HUES64 (cell line): ENCODE data around the gene SLC38A10.
"Not testable (repeated sequence)": the region's sequence is repeated elsewhere in the genome, so short reads cannot be mapped to it uniquely, and the experiment has no call there.

Experiments
- H3K27ac ChIP-seq: 2 replicates; pipeline ENCODE4 v1.7.0; 2013; ENCODE audit warnings: low read depth, low read length, inconsistent platforms
- H3K27me3 ChIP-seq: 2 replicates; pipeline ENCODE4 v1.6.1; 2013; ENCODE audit warnings: mild to moderate bottlenecking, low read length; ENCODE audit not compliant: insufficient read depth
- H3K36me3 ChIP-seq: 2 replicates; pipeline ENCODE4 v1.6.1; 2013; ENCODE audit warnings: mild to moderate bottlenecking, low read length; ENCODE audit not compliant: insufficient read depth
- H3K4me1 ChIP-seq: 2 replicates; pipeline ENCODE4 v1.6.1; 2013; ENCODE audit warnings: mild to moderate bottlenecking, low read length, moderate library complexity; ENCODE audit not compliant: insufficient read depth
- H3K4me3 ChIP-seq: 2 replicates; pipeline ENCODE4 v1.5.1; 2013; ENCODE audit warnings: mild to moderate bottlenecking, low read length, moderate library complexity
- H3K9ac ChIP-seq: 2 replicates; pipeline ENCODE4 v1.6.1; 2013; ENCODE audit warnings: mild to moderate bottlenecking, low read depth, low read length
- H3K9me3 ChIP-seq: 2 replicates; pipeline ENCODE4 v1.6.1; 2013; ENCODE audit warnings: low read depth, low read length; ENCODE audit not compliant: insufficient read depth
- WGBS: fragments of 150-250, 120-280 bp; methylation state at CpG from one replicate; pipeline ENCODE4 v1.1.7; 2013; ENCODE audit warnings: missing lambda C conversion rate; 5-methylcytosine and 5-hydroxymethylcytosine counted together

SLC38A10 gene

DNA sequence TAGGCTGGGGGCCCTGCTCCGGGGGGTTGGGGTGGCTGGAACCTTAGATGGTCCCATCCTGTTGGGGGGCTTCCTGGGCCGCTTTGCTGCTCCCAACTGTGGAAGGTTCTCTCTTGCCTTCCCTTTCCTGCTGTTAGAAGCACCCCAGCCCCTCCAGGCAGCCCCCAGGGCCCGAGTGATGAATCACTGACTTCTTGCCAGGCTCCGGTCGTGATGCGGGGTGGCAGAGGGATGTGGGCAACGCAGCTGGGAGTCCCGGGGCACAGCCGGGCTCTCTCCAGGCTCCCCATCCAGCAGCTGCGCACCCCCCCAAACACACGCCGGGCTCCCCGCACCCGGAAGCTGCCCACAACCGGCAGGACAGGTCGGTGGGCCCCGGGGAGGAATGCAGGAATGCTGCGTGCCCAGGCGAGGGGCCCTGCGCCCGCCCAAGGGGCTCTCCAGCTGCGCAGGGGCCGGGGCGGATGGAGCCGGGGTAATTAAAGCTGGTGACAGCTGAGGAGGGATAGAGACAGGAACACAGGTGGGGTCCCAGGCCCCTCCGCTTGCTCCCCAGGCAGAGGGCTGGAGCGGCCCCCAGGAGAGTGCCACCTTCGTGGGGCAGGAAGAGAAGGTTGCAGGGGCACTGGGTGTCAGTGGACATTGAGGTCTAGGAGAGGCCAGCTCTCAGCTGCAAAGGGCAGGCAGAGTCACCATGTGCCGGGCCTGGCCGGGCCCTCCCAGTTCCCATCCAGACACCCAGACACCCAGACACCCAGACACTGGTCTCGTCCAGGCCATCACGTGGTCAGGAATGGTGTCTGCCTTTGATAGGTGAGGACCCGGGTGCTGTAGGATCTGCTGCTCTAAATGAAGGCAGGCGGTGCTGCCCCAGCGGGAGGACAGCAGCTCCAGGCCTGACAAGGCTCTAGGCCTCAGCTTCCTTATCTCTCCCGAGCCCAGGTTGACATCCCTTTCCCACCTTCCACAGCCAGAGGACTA lies 15.0 kb upstream of the SLC38A10 start:
- WGBS, result 92% methylated on average over 36 of the region's 36 CpGs
- H3K27ac ChIP-seq, result no peak overlapping the region
- no peak overlapping the region for H3K4me3 ChIP-seq
- H3K9me3 ChIP-seq, result no peaks in the 10 kb centered on the region
- H3K4me1 ChIP-seq, result peaks cover 3% of the 10 kb centered on the region; the same call in 1 of the 2 replicates
- H3K9ac ChIP-seq, result no peak overlapping the region
- no peaks in the 10 kb centered on the region for H3K36me3 ChIP-seq
- no peaks in the 10 kb centered on the region for H3K27me3 ChIP-seq

GRCh38 chr17:81309140-81309858 lies 14.2 kb upstream of the SLC38A10 start:
- no peak overlapping the region for H3K9ac ChIP-seq
- WGBS, result 40% methylated on average over 22 of the region's 22 CpGs
- no peak overlapping the region for H3K27ac ChIP-seq
- H3K4me1 ChIP-seq, result peaks cover 3% of the 10 kb centered on the region; the same call in 1 of the 2 replicates
- H3K36me3 ChIP-seq, result no peaks in the 10 kb centered on the region
- H3K9me3 ChIP-seq, result no peaks in the 10 kb centered on the region
- H3K27me3 ChIP-seq, result no peaks in the 10 kb centered on the region
- H3K4me3 ChIP-seq, result 0 out of 2 replicates have a peak overlapping the region, but pooled peaks have one; percentile 1

- not testable (repeated sequence) for H3K36me3 ChIP-seq, H3K4me1 ChIP-seq, H3K9me3 ChIP-seq, H3K27me3 ChIP-seq, H3K9ac ChIP-seq, H3K27ac ChIP-seq
- H3K4me3 ChIP-seq, result 0 out of 2 replicates have a peak overlapping the region, but pooled peaks have one; percentile 1
- WGBS, result 88% methylated on average over 14 of the region's 14 CpGs
Measured at GRCh38 chr17:81308784-81309139, 13.7 kb upstream of the SLC38A10 start.

- Histone ChIP-seq H3K9ac (no peak overlapping the region), H3K27ac (no peak overlapping the region), H3K9me3 (no peaks in the 10 kb centered on the region), H3K4me1 (peaks cover 3% of the 10 kb centered on the region; the same call in 1 of the 2 replicates), H3K27me3 (no peaks in the 10 kb centered on the region), H3K36me3 (no peaks in the 10 kb centered on the region), H3K4me3 (no peak overlapping the region)
- 94% methylated on average over 19 of the region's 19 CpGs for WGBS
Measured at GRCh38 chr17:81307636-81308560, 12.8 kb upstream of the SLC38A10 start.

DNA sequence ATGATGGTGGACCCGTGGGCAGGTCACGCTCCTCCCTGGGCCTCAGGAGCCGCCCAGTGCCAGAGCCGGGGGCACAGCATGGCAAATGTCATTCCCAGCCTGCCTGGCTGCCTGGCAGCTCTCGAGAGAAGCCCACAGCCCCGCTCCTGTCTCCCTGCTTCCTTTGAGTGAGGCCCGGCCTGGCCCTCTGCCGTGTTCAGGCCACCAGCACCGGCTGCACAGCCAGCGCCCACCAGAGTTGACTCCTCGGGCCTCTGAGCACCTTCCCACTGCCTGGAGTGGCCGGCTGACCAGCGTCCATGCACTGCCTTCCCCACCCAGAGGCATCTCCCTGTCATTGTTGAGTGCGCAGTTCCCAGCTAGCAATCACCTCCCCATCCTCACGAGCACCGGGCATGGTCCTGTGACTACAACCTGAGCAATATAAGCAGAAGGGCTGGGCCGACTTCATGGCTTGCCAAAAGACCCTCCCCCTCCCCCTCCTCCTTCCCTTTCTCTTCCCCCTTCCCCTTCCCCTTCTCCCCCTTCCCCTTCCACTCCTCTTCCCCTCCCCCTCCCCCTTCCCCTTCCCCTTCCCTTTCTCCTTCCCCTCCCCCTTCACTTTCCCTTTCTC lies 11.9 kb upstream of the SLC38A10 start:
- no peak overlapping the region for H3K9ac ChIP-seq
- H3K27me3 ChIP-seq, result no peaks in the 10 kb centered on the region
- peaks cover 3% of the 10 kb centered on the region; the same call in 1 of the 2 replicates for H3K4me1 ChIP-seq
- WGBS, result 89% methylated on average over 17 of the region's 17 CpGs
- no peaks in the 10 kb centered on the region for H3K36me3 ChIP-seq
- H3K9me3 ChIP-seq, result no peaks in the 10 kb centered on the region
- no peak overlapping the region for H3K27ac ChIP-seq
- H3K4me3 ChIP-seq, result no peak overlapping the region

- Histone ChIP-seq H3K27me3 (no peaks in the 10 kb centered on the region), H3K36me3 (no peaks in the 10 kb centered on the region), H3K4me1 (peaks cover 3% of the 10 kb centered on the region; the same call in 1 of the 2 replicates), H3K9me3 (no peaks in the 10 kb centered on the region), H3K27ac (no peak overlapping the region), H3K9ac (no peak overlapping the region), H3K4me3 (no peak overlapping the region)
- WGBS, result 85% methylated on average over 7 of the region's 7 CpGs
Measured at GRCh38 chr17:81306491-81306890, 11.4 kb upstream of the SLC38A10 start.

DNA sequence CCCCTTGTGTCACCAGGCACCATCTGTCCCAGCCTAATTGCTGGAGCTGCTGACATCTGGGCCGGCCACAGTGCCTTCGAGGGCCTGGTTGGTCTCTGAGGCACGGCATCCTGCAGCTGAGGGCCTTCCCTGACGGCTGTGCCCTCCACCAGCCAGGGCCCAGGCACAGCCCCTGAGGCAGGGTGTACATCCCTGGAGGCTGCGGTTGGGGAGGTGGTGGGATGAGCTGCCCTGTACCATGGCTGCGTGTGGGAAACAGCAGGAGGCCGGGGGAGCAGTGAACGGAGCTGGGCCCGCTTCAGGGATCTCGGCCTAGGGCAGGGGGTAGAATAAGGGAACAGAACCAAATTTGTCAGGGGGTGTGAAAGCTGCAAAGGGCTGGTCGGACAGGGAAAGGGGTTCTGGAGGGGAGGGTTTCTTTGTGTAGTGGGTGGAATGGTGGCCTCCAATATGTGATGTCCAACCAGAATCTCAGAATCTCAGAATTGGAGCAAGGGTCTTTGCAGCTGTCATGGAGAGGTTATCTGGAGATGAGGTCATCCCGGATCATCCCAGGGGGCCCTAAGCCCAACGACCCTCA lies 10.0 kb upstream of the SLC38A10 start:
- WGBS, result 81% methylated on average over 13 of the region's 13 CpGs
- Histone ChIP-seq H3K36me3 (no peaks in the 10 kb centered on the region), H3K4me1 (peaks cover 3% of the 10 kb centered on the region; the same call in 1 of the 2 replicates), H3K27ac (no peak overlapping the region), H3K9ac (no peak overlapping the region), H3K4me3 (no peak overlapping the region), H3K27me3 (no peaks in the 10 kb centered on the region), H3K9me3 (no peaks in the 10 kb centered on the region)

DNA sequence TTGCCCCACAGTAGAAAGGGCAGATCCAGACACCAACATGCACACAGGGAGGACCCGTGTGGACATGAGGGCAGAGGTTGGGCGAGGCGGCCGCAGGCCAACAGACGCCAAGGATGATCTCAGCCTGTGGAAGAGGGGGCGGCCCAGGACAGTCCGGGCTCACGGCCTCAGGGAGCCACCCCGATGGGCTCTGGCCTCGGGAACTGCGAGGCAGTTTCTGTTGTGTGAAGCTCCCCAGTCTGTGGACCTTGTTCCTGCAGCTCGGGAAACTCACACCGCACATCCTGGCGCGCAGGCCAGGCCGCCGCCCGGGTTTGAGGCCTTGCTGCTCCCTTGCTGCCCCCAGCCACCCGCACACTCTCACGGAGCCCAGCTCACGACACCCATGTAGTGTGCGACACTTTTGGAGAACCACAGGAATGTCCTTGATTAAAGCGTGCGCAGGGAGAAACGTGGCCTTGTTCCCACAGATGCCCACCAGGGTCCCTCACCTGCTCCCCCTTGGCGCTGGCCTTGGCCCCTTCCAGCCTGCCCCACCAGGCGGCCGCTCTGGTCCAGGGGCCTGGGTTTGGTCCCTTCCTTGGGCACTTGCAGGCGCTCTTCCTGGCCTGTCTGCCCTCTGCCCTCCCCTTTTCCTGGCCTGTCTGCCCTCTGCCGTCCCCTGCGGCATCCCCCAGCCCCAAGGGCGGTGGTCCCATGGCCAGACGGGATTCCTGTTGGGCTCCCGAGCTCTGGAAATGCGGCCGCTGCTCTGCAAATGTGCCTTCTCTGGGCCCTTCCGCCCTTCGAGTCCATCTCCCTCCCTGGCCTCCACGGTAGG lies 9.3 kb upstream of the SLC38A10 start:
- WGBS, result 93% methylated on average over 39 of the region's 39 CpGs
- no peak overlapping the region for H3K4me3 ChIP-seq
- H3K27ac ChIP-seq, result no peak overlapping the region
- no peaks in the 10 kb centered on the region for H3K9me3 ChIP-seq
- no peak overlapping the region; the same call in 1 of the 2 replicates for H3K9ac ChIP-seq
- peaks cover 2% of the 10 kb centered on the region; the same call in 1 of the 2 replicates for H3K4me1 ChIP-seq
- no peaks in the 10 kb centered on the region for H3K36me3 ChIP-seq
- no peaks in the 10 kb centered on the region for H3K27me3 ChIP-seq

GRCh38 chr17:81303385-81303784 lies 8.3 kb upstream of the SLC38A10 start:
- Histone ChIP-seq H3K27me3 (no peaks in the 10 kb centered on the region), H3K27ac (no peak overlapping the region), H3K4me3 (no peak overlapping the region), H3K9ac (no peak overlapping the region), H3K36me3 (no peaks in the 10 kb centered on the region), H3K4me1 (no peaks in the 10 kb centered on the region), H3K9me3 (no peaks in the 10 kb centered on the region)
- 92% methylated on average over 11 of the region's 11 CpGs for WGBS
